Measurements from ENCODE around the gene LIG4.
A peak's percentile ranks its signal among the peaks of the same experiment; 100 is the strongest.

LIG4 gene

DNA sequence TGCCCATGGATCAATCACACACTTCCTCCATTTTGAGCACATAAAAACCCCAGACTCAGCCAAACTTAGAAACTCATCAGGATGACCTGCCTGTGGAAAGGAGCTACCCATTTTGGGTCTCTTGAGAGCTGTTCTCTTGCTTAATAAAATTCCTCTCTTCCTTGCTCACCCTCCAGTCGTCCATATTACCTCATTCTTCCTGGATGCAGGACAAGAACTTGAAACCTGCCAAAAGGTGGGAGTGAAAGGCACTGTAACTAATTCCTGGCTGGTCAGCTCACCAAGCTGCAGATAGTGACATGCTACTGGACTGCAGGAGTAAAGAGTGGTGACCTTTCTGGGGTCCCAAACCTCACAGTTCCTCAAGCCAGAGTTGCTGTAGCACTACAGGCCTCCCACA lies 20.2 kb downstream of the LIG4 start:
- DNase-seq (ENCODE audit: extremely low read depth in 1 of 2, low read depth in 1 of 2) = no peak

DNA sequence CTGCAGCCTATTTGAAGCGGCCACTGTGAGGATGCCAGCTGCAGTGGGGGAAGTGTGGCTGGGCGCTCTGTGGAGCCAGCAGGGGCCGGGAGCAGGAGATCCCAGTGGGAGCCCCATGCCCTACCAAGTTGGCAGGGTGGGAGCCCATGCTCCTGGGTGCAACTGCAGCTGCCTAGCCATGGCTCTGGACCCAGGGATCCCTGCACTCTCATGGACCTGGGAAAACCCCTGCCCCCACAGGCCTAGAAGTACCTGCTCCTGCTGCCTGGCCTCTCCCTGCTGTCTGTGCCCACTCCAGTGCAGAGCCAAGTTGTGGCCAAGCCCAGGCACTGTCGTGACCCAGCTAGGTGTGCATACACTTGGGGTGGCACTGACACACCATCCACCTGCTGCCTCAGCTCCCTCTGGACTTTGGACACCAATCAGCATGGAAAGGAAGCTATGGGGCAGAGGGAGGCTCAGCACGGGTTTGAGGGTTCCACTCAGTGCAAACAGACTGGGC lies 20.9 kb downstream of the LIG4 start:
- DNase-seq (ENCODE audit: extremely low read depth in 1 of 2, low read depth in 1 of 2) = no peak

DNA sequence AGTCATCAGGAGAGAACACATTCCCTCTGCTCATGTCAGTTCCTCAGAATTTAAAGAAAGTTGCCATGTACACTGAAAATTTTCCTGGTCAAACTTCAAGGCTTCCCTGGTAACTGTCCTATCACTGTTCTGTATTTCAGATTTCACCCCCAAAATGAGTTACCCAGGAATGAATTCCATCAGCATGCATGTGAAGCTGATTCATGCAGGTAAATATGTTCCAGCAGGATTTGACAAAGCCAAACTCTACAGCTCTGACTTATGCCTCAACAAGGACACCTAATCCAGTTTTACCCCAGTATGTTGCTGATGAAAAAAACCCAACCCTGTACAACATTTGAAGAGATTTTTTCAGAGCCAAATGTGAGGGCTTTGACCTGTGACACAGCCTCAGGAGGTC lies 21.5 kb downstream of the LIG4 start:
- no peak for DNase-seq (ENCODE audit: extremely low read depth in 1 of 2, low read depth in 1 of 2)

DNA sequence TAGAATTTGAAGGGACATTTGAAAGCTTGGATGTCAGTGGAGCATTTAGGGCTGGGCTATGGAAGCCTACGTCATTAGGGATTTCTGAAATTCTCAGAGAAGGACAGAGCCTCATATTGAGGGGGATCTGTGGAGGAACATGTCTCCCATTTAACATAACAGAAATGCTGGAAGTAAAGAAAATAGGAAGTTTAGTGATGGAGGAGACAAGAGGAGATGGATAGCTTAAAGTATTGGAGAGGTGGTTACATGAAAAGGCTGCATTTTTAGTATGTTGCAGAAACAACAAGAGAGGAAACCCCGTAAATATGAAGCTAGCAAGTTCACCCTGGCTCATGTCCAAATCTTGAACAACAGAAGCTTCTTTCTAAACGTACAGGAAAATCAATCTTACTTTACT lies 24.4 kb downstream of the LIG4 start:
- no peak for DNase-seq (ENCODE audit: extremely low read depth in 1 of 2, low read depth in 1 of 2)

DNA sequence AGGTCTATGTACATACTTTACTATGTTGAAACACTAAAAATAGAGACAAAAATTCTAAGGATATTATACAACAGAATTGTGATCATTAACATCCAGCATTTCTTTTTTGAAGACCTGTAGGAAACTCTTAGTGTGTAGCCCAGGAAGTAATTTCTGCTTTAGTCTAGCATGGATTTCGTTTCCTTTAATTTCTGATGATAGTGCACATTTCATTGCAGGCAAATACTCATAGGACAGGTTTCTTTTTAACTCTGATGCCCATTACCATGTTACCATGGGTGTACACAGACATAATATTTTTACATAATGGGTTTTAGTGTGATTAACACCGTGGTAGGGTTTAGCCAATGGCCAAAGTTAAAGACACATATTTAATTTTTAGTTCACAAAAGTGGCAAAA lies 27.1 kb downstream of the LIG4 start:
- no peak for DNase-seq (ENCODE audit: extremely low read depth in 1 of 2, low read depth in 1 of 2)

DNA sequence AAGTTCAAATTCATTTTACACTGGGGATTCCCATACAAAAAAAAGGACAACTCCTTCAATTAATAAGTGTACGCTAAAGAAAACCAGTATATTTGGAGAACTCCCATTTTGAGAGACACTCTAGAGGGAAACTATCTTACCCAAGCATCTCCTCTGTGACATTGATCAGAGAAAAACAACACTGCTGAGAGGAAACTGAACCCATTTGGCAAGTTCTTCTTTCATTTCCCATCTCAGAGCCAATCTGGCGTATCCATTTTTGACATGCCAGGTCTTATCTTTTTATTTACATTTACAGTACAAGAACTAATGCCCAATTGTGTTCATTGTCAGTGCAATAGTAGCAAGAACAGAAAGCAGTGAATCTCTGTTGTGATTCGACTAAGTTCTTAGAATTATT lies 30.1 kb downstream of the LIG4 start:
- DNase-seq (ENCODE audit: extremely low read depth in 1 of 2, low read depth in 1 of 2) = no peak

DNA sequence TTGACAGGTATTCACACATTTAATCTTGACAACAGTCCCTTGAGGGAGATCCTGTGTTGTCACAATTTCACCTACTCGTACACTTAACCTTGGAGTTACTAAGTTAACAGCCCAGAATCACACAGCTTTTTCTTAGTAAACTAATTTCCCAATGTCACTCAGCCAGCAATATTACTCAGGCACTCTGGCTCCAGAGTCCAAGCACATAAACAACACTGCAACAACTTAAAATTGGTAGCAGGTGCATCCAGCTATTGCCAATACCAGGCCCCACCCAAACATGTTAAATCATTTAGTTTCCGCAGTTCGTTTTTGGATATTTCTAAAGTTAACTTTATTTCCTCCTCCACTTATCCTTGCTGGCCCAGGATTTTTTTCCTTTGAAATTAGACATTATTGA lies 32.7 kb downstream of the LIG4 start:
- DNase-seq (ENCODE audit: extremely low read depth in 1 of 2, low read depth in 1 of 2) = no peak

DNA sequence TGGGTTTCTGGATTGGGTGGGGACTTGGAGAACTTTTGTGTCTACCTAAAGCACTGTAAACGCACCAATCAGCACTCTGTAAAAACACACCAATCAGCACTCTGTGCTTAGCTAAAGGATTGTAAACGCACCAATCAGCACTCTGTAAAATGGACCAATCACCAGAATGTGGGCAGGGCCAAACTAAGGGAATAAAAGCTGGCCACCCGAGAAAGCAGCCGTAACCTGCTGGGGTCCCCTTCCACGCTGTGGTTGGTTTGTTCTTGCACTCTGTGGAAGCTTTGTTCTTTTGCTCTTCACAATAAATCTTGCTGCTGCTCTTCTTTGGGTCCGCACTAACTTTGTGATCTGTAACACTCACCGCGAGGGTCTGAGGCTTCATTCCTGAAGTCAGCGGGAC lies 37.3 kb downstream of the LIG4 start:
- DNase-seq (ENCODE audit: extremely low read depth in 1 of 2, low read depth in 1 of 2) = no peak

DNA sequence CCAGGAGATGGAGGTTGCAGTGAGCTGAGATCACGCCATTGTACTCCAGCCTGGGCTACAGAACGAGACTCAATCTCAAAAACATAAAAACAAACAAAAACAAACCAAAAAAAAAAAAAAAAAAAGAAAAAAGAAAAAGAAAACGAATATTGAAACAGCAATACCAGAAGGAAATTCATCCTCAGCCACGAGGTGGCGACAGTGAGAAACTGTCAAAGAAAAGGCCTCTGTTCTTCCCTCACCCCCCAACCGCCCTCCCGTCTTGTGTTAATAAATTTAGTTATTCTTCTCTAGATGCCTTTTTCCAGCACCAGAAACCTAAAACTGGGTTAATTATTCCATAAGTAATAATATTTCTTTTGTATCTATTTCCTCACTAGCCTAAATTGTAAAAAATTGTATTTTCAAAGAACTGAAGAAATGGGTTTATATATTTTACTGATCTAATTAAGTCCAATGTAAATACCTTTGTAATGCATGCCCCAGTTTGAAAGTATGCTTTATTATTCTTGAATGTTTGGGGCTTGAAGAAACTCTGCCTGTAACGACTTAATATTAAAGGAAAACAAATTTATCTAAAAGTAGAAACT lies 38.6 kb downstream of the LIG4 start:
- DNase-seq (ENCODE audit: extremely low read depth in 1 of 2, low read depth in 1 of 2) = peak; percentile 3 to 23

DNA sequence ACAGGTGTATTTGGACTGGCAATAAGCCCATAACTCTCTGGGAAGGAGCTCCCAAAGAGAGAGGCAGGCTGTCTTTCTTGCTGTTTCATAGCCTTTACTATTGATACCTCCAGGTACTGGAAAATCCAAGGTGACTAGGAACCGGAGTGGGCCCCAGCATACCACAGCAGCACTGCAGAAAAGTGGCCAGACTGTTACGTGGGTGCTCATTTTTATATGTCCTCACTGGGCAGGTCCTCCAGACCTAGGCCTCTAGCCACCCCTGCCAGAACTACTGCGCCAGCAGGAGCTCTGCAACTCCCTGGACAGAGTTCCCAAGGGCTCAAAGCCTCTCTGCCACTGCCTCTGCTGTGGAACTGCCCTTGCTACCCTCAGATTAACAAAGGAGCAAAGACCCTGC lies 46.4 kb downstream of the LIG4 start:
- DNase-seq (ENCODE audit: extremely low read depth in 1 of 2, low read depth in 1 of 2) = no peak

DNA sequence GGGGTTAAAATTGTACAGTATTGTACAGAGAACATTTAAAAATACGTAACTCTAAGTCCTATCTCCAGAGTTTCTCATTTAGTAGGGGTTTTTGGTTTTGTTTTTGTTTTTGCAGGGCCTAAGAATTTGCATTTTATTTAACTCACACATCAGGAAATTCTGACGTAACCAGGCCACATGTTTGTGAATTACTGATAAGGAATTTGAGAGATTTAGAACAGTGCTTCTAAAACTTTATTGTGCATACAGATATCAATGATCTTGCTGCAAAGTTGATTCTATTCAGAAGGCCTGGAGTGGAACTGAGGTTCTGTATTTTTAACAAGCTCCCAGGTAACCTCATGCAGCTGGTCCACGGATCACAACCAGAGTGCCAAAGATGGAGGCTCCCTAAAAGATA lies 49.3 kb downstream of the LIG4 start:
- DNase-seq (ENCODE audit: extremely low read depth in 1 of 2, low read depth in 1 of 2) = no peak

DNA sequence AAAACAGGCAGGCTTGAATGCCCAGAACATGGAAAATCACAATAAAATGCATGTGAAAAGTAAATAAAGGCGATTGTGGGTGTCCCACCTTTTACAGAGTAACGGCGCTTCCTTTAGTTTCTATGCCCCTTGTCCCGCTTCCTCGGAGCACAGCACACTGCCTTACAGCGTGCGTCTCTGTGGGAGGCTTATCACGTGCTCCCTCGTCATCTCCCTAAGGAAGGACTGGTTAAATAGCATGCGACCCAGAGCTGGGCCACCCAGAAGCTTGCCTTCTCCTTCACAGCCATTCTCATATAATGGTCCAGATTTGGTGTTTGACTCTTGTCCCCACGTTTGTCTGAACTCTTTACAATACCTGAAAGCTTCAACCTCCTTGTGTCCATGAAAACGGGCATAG lies 56.6 kb downstream of the LIG4 start:
- DNase-seq (ENCODE audit: extremely low read depth in 1 of 2, low read depth in 1 of 2) = no peak
